Ascending aorta (tissue), 2 donors: Measurements from ENCODE around the gene LDLRAD2. TPM values are rescaled to one million over a fixed set of nuclear protein-coding genes. Genes with fewer than 3 reads are reported as not detected.

Experiments used
- DNase-seq, 2 donors: peaks; one replicate each; pipeline ENCODE4 v3.0.0-alpha.2; 2019; ENCODE audit warnings: low spot score in 2 of 2
- H3K27ac ChIP-seq, 2 donors: fragments of 200-600 bp; sonication (generic); one replicate each; pipeline ENCODE4 v1.5.1; 2016 to 2017; ENCODE audit warnings: mild to moderate bottlenecking in 1 of 2
- H3K27me3 ChIP-seq: fragments of 200-600 bp; sonication (generic); one replicate; pipeline ENCODE4 v1.5.1; 2017
- H3K36me3 ChIP-seq, 2 donors: fragments of 200-600 bp; sonication (generic); one replicate each; pipeline ENCODE4 v1.5.1; 2016
- H3K4me1 ChIP-seq, 2 donors: fragments of 200-600 bp; sonication (generic); one replicate each; pipeline ENCODE4 v1.5.1; 2016 to 2017; ENCODE audit warnings: mild to moderate bottlenecking in 1 of 2
- H3K4me3 ChIP-seq, 2 donors: fragments of 200-600 bp; sonication (generic); one replicate each; pipeline ENCODE4 v1.5.1; 2016 to 2017; ENCODE audit warnings: mild to moderate bottlenecking in 1 of 2
- H3K9me3 ChIP-seq, 2 donors: fragments of 200-600 bp; sonication (generic); one replicate each; pipeline ENCODE4 v1.5.1; 2016
- CTCF ChIP-seq, 3 experiments: fragments of 200-600 bp in 2 of 3; fragments of 450-650 bp in 1 of 3; sonication (generic) in 2 of 3; IDR thresholded peaks; one replicate each; pipeline ENCODE4 v1.5.1; 2016 to 2019; ENCODE audit warnings: antibody characterized with exemption in 3 of 3, mild to moderate bottlenecking in 1 of 3, moderate library complexity in 1 of 3
- intact Hi-C: fragments of 100-400 bp; cut with DNase I; formaldehyde crosslinking; loops from one replicate; pipeline ENCODE4 v1.15.1; 2023
- total RNA-seq: library from RNA; depleted of rRNA; stranded (reverse); fragments of >200 nt; gene quantifications from one replicate; pipeline ENCODE4 v1.1.0, GENCODE V29; 2016

Gene LDLRAD2
- total RNA-seq, 1 donor from 2014 or later = not detected

GRCh38 chr1:21818656-21819055, 6.6 kb downstream of the LDLRAD2 start:
- Histone ChIP-seq H3K4me3 (no peak overlapping the region), H3K4me1 (peaks cover 0 to 5% of the 10 kb centered on the region in 2 donors), H3K27me3 (no peaks in the 10 kb centered on the region), H3K9me3 (no peaks in the 10 kb centered on the region), H3K27ac (no peak overlapping the region), H3K36me3 (peaks cover 25 to 37% of the 10 kb centered on the region in 2 donors)
- no peak for DNase-seq
- no peak for TF ChIP-seq CTCF (IDR thresholded peaks at IDR 0.05)
- intact Hi-C loops = no loop called here

DNA sequence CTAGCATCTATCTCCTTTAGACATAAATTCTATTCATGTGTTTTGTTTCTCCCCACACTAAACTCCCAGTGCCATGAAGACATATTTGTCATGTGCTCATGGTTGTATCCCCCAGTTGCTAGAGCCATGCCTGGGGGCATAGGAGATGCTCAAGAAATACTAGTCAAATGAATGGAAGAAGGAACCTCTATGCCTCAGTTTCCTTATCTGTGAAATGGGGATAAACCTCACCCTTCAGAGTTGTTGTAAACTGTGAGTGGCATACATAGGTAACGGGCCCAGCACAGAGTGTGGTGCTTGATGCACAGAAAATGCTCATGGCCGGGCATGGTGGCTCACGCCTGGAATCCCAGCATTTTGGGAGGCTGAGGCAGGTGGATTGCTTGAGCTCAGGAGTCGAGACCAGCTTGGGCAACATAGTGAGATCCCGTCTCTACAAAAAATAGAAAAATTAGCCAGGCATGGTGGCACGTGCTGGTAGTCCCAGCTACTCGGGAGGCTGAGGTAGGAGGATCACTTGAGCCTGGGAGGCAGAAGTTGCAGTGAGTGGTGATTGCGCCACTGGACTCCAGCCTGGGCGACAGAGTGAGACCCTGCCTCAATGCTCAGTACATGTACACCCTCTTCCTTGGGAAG, 8.7 kb downstream of the LDLRAD2 start:
- DNase-seq = no peak
- H3K36me3 ChIP-seq = peaks cover 46 to 58% of the 10 kb centered on the region in 2 donors
- intact Hi-C loops = no loop called here

GRCh38 chr1:21821385-21822019, 9.4 kb downstream of the LDLRAD2 start:
- H3K27ac ChIP-seq = no peak overlapping the region
- peaks cover 54 to 66% of the 10 kb centered on the region in 2 donors for H3K36me3 ChIP-seq
- H3K4me3 ChIP-seq = no peak overlapping the region
- no peaks in the 10 kb centered on the region for H3K4me1 ChIP-seq
- intact Hi-C loops = no loop called here
- no peaks in the 10 kb centered on the region for H3K9me3 ChIP-seq
- DNase-seq = no peak
- no peaks in the 10 kb centered on the region for H3K27me3 ChIP-seq
- TF ChIP-seq CTCF (IDR thresholded peaks at IDR 0.05) = no peak

More for the DNA sequence above, 8.7 kb downstream of the LDLRAD2 start:
- Histone ChIP-seq H3K27ac (no peak overlapping the region), H3K4me1 (no peaks in the 10 kb centered on the region), H3K9me3 (no peaks in the 10 kb centered on the region), H3K27me3 (no peaks in the 10 kb centered on the region), H3K4me3 (no peak overlapping the region)
- no peak for TF ChIP-seq CTCF (IDR thresholded peaks at IDR 0.05)

DNA sequence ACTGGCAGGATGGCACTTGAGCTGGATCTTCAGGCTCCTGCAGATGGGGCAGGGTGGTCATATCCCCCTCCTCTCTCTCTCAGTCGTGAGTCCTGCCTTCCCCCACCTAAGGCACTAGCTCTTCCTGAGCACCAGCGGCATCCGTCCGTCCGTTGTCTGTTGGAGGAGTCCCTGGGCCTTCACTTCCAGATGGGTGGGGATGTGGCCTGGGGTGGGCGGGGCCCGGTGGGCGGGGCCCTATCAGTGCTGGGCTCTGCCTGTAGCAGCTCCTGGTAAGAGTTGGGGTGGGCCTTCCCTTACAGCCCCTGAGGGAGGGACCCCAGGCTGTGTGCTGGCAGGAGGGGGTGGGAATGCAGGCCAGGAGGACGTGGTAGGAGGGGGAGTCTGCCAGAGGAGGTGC, 10.3 kb downstream of the LDLRAD2 start:
- intact Hi-C loops = no loop called here
- DNase-seq = no peak
- no peak for TF ChIP-seq CTCF (IDR thresholded peaks at IDR 0.05)
- no peaks in the 10 kb centered on the region for H3K27me3 ChIP-seq
- H3K9me3 ChIP-seq = no peaks in the 10 kb centered on the region
- no peak overlapping the region for H3K4me3 ChIP-seq
- no peaks in the 10 kb centered on the region for H3K4me1 ChIP-seq
- peaks cover 62 to 74% of the 10 kb centered on the region in 2 donors for H3K36me3 ChIP-seq
- no peak overlapping the region for H3K27ac ChIP-seq

GRCh38 chr1:21823206-21823979, 11.3 kb downstream of the LDLRAD2 start:
- intact Hi-C loops = no loop called here
- H3K9me3 ChIP-seq = no peaks in the 10 kb centered on the region
- peaks cover 73 to 85% of the 10 kb centered on the region in 2 donors for H3K36me3 ChIP-seq
- H3K27ac ChIP-seq = no peak overlapping the region
- H3K4me1 ChIP-seq = no peaks in the 10 kb centered on the region
- DNase-seq = no peak
- no peaks in the 10 kb centered on the region for H3K27me3 ChIP-seq
- no peak for TF ChIP-seq CTCF (IDR thresholded peaks at IDR 0.05)
- no peak overlapping the region for H3K4me3 ChIP-seq
